ENCODE data around the gene KLF16.
A peak's percentile ranks its signal among the peaks of the same experiment; 100 is the strongest.

Gene KLF16

DNA sequence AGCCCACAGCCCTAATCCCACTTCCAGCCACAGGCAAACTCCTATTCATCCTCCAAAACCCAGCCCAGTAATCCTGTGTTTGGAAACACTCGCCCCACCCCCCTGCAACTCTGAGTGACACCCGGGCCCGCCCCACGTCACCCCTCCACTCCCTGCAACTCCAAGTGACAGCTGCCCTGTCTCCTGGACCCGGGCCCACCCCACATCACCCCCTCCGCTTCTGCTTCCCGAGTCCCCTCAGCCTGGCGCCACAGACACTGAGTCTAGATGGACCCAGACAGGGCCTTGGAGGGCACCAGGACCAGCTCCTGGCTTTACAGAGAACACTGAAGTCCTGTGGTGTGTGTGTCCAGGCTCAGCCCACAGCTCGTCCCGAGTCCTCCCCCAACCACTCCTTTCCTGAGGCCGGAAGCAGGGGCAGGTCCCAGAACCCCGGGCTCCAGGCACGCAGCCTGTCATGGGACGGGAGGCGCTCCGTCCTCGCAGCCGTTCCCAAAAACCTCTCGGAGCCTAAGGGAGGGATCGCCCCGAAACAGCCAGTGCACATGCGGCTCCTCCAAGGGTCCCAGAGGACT lies 22.8 kb downstream of the KLF16 start:
- H3K36me3 ChIP-seq: peaks cover 10% of the 10 kb centered on the region
- TF ChIP-seq, protein P1, sequence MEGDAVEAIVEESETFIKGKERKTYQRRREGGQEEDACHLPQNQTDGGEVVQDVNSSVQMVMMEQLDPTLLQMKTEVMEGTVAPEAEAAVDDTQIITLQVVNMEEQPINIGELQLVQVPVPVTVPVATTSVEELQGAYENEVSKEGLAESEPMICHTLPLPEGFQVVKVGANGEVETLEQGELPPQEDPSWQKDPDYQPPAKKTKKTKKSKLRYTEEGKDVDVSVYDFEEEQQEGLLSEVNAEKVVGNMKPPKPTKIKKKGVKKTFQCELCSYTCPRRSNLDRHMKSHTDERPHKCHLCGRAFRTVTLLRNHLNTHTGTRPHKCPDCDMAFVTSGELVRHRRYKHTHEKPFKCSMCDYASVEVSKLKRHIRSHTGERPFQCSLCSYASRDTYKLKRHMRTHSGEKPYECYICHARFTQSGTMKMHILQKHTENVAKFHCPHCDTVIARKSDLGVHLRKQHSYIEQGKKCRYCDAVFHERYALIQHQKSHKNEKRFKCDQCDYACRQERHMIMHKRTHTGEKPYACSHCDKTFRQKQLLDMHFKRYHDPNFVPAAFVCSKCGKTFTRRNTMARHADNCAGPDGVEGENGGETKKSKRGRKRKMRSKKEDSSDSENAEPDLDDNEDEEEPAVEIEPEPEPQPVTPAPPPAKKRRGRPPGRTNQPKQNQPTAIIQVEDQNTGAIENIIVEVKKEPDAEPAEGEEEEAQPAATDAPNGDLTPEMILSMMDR (IDR thresholded peaks at IDR 0.05; ENCODE audit: low read depth, low read length): no peak
- H3K4me3 ChIP-seq (ENCODE audit: low read depth, low read length): no peak overlapping the region
- no peak for DNase-seq
- no peak overlapping the region for H3K27ac ChIP-seq
- H3K27me3 ChIP-seq (ENCODE audit: insufficient read depth, low read depth, severe bottlenecking): no peaks in the 10 kb centered on the region
- H3K9me3 ChIP-seq (ENCODE audit: severe bottlenecking): no peaks in the 10 kb centered on the region

DNA sequence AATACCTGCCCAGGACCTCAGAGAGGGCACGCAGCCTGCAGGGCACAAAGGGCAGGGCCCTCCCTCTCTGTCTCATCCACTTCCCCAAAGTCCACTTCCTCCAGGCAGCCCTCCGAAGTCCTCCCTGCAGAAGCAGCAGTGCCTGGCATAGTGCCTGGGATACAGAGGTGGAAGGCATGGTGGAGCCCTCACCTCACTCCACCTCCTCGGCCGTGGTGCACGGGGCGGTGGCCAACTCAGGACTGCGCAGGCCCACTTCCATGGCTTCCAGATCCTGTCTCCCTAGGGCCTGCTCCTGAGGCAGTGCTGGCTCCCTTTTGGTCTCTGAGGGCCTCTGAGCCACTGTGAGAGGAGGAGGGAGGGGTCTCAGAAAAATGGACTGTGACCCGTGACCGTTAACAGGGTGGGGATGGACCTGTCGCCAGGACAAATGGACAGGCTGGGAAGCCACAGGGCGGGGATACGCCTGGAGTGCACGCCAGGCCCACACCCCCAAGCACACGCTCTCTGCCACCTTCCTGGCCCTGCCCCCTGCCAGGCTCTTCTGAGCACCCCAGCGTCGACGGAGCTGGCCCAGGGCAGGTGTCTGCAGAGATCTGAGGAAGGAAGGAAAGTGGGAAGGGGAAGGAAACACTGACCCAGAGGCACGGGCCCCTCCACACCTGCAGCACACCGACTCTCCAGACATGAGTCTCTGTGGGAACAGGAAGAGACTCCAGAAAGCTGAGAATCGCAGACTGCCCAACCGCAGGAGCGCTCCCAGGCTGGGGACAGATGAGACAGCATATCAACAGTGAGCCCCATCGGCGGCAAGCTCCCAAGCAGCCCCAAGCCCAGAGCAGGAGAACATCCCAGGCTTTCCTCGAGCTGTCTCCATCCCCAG lies 23.5 kb downstream of the KLF16 start:
- DNase-seq: no peak
- Histone ChIP-seq H3K36me3 (peaks cover 3% of the 10 kb centered on the region), H3K4me3 (ENCODE audit: low read depth, low read length) (no peak overlapping the region), H3K9me3 (ENCODE audit: severe bottlenecking) (no peaks in the 10 kb centered on the region), H3K27me3 (ENCODE audit: insufficient read depth, low read depth, severe bottlenecking) (no peaks in the 10 kb centered on the region), H3K27ac (no peak overlapping the region)
- TF ChIP-seq, protein P1 (IDR thresholded peaks at IDR 0.05; ENCODE audit: low read depth, low read length): no peak

DNA sequence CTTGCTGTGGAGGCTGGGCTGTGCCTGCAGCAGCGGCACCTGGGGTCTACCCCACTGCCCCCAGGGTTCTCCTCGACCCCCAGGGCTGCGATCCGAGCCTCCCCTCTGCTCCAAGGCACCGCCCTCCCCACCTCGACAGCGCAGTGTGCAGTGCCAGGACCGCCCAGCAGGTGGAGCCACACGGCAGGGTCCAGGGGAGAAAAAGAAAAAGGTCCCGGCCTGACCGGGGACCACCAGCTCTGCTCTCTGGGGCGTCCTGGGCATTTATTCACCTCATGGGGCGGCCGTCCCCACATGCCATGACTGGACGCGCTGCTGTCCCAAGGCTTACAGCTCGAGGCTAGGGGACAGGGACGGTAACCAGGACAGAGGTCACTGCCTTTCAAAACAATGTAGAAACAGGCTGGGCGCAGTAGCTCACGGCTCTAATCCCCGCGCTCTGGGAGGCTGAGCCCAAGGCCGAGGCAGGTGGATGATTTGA lies 25.7 kb downstream of the KLF16 start:
- TF ChIP-seq, protein P1 (IDR thresholded peaks at IDR 0.05; ENCODE audit: low read depth, low read length): peak; percentile 95
- no peaks in the 10 kb centered on the region; the same call in 1 of the 2 replicates for H3K36me3 ChIP-seq
- H3K9me3 ChIP-seq (ENCODE audit: severe bottlenecking): no peaks in the 10 kb centered on the region
- H3K4me3 ChIP-seq (ENCODE audit: low read depth, low read length): no peak overlapping the region
- H3K27ac ChIP-seq: peak overlapping the region; percentile 33
- peak; percentile 79 for DNase-seq
- H3K27me3 ChIP-seq (ENCODE audit: insufficient read depth, low read depth, severe bottlenecking): no peaks in the 10 kb centered on the region

DNA sequence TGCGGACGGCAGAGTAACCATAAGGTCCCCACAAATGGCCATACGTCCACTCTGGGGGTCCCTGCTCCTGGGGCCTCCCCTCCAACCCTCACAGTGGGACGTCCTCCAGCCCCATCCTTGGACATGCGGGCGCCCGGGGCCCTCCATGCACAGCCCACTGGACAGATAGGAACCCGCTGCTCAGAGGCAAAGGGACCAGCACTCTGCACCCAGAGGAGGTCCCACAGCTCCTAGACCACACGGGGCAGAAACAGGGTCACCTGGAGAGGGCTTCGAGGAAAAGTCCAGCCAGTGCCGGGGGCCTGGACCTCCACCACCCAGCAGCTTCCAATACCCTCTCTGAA lies 26.2 kb downstream of the KLF16 start:
- H3K4me3 ChIP-seq (ENCODE audit: low read depth, low read length): no peak overlapping the region
- no peaks in the 10 kb centered on the region for H3K27me3 ChIP-seq (ENCODE audit: insufficient read depth, low read depth, severe bottlenecking)
- TF ChIP-seq, protein P1 (IDR thresholded peaks at IDR 0.05; ENCODE audit: low read depth, low read length): no peak
- no peak for DNase-seq
- no peaks in the 10 kb centered on the region for H3K36me3 ChIP-seq
- H3K27ac ChIP-seq: peak overlapping the region; percentile 33
- H3K9me3 ChIP-seq (ENCODE audit: severe bottlenecking): no peaks in the 10 kb centered on the region

DNA sequence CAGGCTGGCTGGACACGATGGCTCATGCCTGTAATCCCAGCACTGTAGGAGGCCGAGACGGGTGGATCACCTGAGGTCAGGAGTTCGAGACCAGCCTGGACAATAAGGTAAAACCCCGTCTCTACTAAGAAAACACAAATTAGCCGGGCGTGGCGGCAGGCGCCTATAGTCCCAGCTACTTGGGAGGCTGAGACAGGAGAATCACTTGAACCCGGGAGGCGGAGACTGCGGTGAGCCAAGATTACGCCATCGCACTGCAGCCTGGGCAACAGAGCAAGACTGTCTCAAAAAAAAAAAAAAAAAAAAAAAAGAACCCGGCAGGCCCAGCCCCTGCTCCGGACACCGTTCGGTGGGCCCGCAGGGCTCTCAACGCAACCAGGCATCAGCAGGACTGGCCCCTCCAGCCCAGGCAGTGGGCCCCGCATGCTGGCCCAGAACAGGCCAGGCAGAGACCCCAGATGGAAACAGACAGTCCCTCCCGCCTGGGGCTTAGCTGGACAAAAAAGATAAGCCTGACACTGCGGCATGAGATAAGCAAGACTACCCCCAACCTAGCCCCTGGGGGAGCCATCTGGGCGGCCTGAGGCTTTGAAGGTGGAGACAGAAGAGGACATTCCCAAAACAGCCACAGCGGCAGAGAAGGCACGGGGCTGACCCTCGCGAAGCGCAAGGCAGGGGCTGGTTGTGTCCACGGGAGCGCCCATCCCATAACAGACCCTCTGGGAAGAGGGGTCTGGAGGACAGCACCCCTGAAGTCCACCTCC lies 26.7 kb downstream of the KLF16 start:
- Histone ChIP-seq H3K4me3 (ENCODE audit: low read depth, low read length) (no peak overlapping the region), H3K9me3 (ENCODE audit: severe bottlenecking) (no peaks in the 10 kb centered on the region), H3K27ac (peak overlapping the region; percentile 33), H3K36me3 (no peaks in the 10 kb centered on the region), H3K27me3 (ENCODE audit: insufficient read depth, low read depth, severe bottlenecking) (no peaks in the 10 kb centered on the region)
- TF ChIP-seq, protein P1 (IDR thresholded peaks at IDR 0.05; ENCODE audit: low read depth, low read length): no peak
- peak; percentile 53 for DNase-seq

All from WERI-Rb-1 (cell line).